Measurements from ENCODE around the gene MACROD2. TPM values are rescaled to one million over a fixed set of nuclear protein-coding genes. Genes with fewer than 3 reads are reported as not detected.

MACROD2 gene
- total and polyA plus RNA-seq, 2 donors (not counting 1 experiment from before 2014, with no cell fraction given) = 5.3 to 6.7 TPM

DNA sequence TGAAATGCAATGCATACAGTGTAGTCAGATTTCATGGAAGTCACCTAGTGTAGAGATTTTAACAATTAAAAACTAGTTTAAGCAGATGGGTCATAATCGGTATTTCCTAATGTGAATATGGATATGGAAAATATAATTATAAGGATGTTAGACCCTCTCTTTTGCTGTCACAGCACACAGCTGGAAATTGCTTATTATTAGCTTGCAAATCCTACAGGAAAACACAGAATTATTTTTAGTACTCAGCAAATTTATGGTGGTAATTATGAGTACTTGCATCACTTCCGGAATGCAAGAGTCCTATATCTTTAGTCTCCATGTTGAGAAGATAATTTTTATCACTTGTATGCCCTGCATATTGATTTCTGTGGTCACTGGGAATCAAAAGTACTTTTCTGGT is 1584.4 kb downstream of the MACROD2 start:
- no CpG with 5 or more reads among the region's 2 CpGs for WGBS (ENCODE audit: insufficient coverage)
- no peak for TF ChIP-seq EZH2 (IDR thresholded peaks at IDR 0.05; ENCODE audit: borderline replicate concordance, insufficient read depth, low read depth, low read length, poor library complexity, severe bottlenecking)
- TF ChIP-seq, protein P1, sequence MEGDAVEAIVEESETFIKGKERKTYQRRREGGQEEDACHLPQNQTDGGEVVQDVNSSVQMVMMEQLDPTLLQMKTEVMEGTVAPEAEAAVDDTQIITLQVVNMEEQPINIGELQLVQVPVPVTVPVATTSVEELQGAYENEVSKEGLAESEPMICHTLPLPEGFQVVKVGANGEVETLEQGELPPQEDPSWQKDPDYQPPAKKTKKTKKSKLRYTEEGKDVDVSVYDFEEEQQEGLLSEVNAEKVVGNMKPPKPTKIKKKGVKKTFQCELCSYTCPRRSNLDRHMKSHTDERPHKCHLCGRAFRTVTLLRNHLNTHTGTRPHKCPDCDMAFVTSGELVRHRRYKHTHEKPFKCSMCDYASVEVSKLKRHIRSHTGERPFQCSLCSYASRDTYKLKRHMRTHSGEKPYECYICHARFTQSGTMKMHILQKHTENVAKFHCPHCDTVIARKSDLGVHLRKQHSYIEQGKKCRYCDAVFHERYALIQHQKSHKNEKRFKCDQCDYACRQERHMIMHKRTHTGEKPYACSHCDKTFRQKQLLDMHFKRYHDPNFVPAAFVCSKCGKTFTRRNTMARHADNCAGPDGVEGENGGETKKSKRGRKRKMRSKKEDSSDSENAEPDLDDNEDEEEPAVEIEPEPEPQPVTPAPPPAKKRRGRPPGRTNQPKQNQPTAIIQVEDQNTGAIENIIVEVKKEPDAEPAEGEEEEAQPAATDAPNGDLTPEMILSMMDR (IDR thresholded peaks at IDR 0.05) = no peak

DNA sequence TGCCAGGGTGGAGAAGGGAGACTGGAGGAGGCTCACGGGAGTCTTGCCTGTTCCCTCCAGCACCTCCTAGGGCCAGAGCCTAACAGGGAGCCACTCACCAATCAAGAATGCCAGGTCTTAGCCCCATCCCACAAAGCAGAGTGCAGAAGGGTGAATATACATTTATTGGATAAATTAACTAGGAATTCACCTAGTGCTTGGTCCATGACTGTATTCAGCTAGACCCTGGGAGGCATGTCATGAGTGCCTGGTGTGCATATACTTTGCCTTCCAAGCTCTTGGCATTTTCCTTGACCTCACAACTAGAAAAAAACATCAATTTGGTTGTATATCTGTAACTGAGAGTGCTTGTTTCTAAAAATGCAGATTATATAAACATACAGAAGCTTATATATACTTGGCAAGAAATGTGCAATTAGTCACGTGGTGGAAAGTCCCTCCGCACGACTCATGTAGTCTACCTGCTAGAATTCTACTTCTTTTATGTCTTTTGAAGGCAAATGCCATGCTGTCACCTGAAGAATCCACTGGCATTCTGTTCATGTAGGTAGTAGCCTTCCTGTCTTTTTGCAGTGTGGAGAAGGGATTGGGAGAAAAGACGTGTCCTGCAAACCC is 1586.9 kb downstream of the MACROD2 start:
- Histone ChIP-seq H3K9me3 (ENCODE audit: control extremely low read depth in 1 of 3, control insufficient read depth in 2 of 3, insufficient read depth in 1 of 3, low read length in 2 of 3) (no peaks in the 10 kb centered on the region), H3K9ac (ENCODE audit: low read length) (no peak overlapping the region), H3K4me1 (ENCODE audit: control insufficient read depth in 2 of 2, insufficient read depth in 2 of 2, low read length in 2 of 2) (no peaks in the 10 kb centered on the region), H2AFZ (ENCODE audit: insufficient read depth, low read depth, low read length, poor library complexity, severe bottlenecking) (no peak overlapping the region), H3K4me2 (replicated peaks; ENCODE audit: low read depth, low read length, poor library complexity, severe bottlenecking) (no peak overlapping the region), H3K27ac (ENCODE audit: low read length in 2 of 2) (no peak overlapping the region), H3K36me3 (replicated peaks in 1 of 2; ENCODE audit: control extremely low read depth in 1 of 2, control insufficient read depth in 1 of 2, extremely low read depth in 1 of 2, insufficient read depth in 2 of 2, low read length in 1 of 2) (no peaks in the 10 kb centered on the region), H4K20me1 (ENCODE audit: control insufficient read depth, insufficient read depth, low read length, poor library complexity, severe bottlenecking) (no peaks in the 10 kb centered on the region), H3K79me2 (ENCODE audit: control insufficient read depth, insufficient read depth, low read length) (no peaks in the 10 kb centered on the region), H3K27me3 (replicated peaks in 1 of 4; ENCODE audit: control extremely low read depth in 1 of 4, control insufficient read depth in 3 of 4, insufficient read depth in 4 of 4, low read length in 3 of 4) (peaks cover 0 to 3% (median 0%) of the 10 kb centered on the region in 4 experiments), H3K4me3 (ENCODE audit: control extremely low read depth in 1 of 5, extremely low read depth in 1 of 5, insufficient read depth in 1 of 5, low read depth in 2 of 5, low read length in 4 of 5) (no peak overlapping the region)
- no peak overlapping the region for H3K27ac Mint-ChIP-seq
- intact Hi-C loops (cut with micrococcal nuclease) = no loop called here
- ChIA-PET POLR2A (no interaction called here), CTCF (no interaction called here)
- DNase-seq (no peak), ATAC-seq (ENCODE audit: low read depth) (no peak)
- no peak overlapping the region for H3K4me3 Mint-ChIP-seq
- 60% methylated on average over 1 of the region's 5 CpGs for WGBS (ENCODE audit: insufficient coverage)
- peaks cover 3% of the 10 kb centered on the region for H3K27me3 Mint-ChIP-seq
- TF ChIP-seq EZH2 (IDR thresholded peaks at IDR 0.05; ENCODE audit: borderline replicate concordance, insufficient read depth, low read depth, low read length, poor library complexity, severe bottlenecking) = no peak
- no peaks in the 10 kb centered on the region for H3K9me3 Mint-ChIP-seq (ENCODE audit: insufficient read depth)
- no peaks in the 10 kb centered on the region for H3K4me1 Mint-ChIP-seq

More for the DNA sequence above, 1584.4 kb downstream of the MACROD2 start:
- POLR2A ChIA-PET = no interaction called here
- H3K9me3 Mint-ChIP-seq (ENCODE audit: insufficient read depth) = no peaks in the 10 kb centered on the region
- ATAC-seq (ENCODE audit: low read depth) (no peak), DNase-seq (no peak)
- Histone ChIP-seq H2AFZ (ENCODE audit: insufficient read depth, low read depth, low read length, poor library complexity, severe bottlenecking) (no peak overlapping the region), H3K4me3 (ENCODE audit: control extremely low read depth in 1 of 5, extremely low read depth in 1 of 5, insufficient read depth in 1 of 5, low read depth in 2 of 5, low read length in 4 of 5) (no peak overlapping the region), H3K27ac (ENCODE audit: low read length in 2 of 2) (no peak overlapping the region), H3K4me2 (replicated peaks; ENCODE audit: low read depth, low read length, poor library complexity, severe bottlenecking) (no peak overlapping the region), H3K79me2 (ENCODE audit: control insufficient read depth, insufficient read depth, low read length) (no peaks in the 10 kb centered on the region), H3K9me3 (ENCODE audit: control extremely low read depth in 1 of 3, control insufficient read depth in 2 of 3, insufficient read depth in 1 of 3, low read length in 2 of 3) (no peaks in the 10 kb centered on the region), H4K20me1 (ENCODE audit: control insufficient read depth, insufficient read depth, low read length, poor library complexity, severe bottlenecking) (no peaks in the 10 kb centered on the region), H3K9ac (ENCODE audit: low read length) (no peak overlapping the region), H3K27me3 (replicated peaks in 1 of 4; ENCODE audit: control extremely low read depth in 1 of 4, control insufficient read depth in 3 of 4, insufficient read depth in 4 of 4, low read length in 3 of 4) (peaks cover 0 to 2% (median 0%) of the 10 kb centered on the region in 4 experiments), H3K4me1 (ENCODE audit: control insufficient read depth in 2 of 2, insufficient read depth in 2 of 2, low read length in 2 of 2) (no peaks in the 10 kb centered on the region), H3K36me3 (replicated peaks in 1 of 2; ENCODE audit: control extremely low read depth in 1 of 2, control insufficient read depth in 1 of 2, extremely low read depth in 1 of 2, insufficient read depth in 2 of 2, low read length in 1 of 2) (no peaks in the 10 kb centered on the region)
- H3K27ac Mint-ChIP-seq = no peak overlapping the region
- no peak overlapping the region for H3K4me3 Mint-ChIP-seq
- no peaks in the 10 kb centered on the region for H3K4me1 Mint-ChIP-seq
- CTCF ChIA-PET = no interaction called here
- intact Hi-C loops (cut with micrococcal nuclease) = no loop called here
- H3K27me3 Mint-ChIP-seq = peaks cover 7% of the 10 kb centered on the region
